ENCODE data around the gene MYO1D.

- TF ChIP-seq FOXA1 (IDR thresholded peaks at IDR 0.05) (no peak), LEF1 (IDR thresholded peaks at IDR 0.05; ENCODE audit: borderline replicate concordance) (no peak), SP1 (IDR thresholded peaks at IDR 0.05) (no peak), BHLHE40 (IDR thresholded peaks at IDR 0.05; ENCODE audit: borderline replicate concordance) (no peak), FOXM1 (IDR thresholded peaks at IDR 0.05; ENCODE audit: borderline replicate concordance) (no peak), HDGF (IDR thresholded peaks at IDR 0.05; ENCODE audit: borderline replicate concordance) (no peak)
Measured at GRCh38 chr17:32449963-32450362, 427.0 kb downstream of the MYO1D start.
